NCI-H2227 (cell line): ENCODE measurements around the gene CBARP.
"Not testable (repeated sequence)": the region's sequence is repeated elsewhere in the genome, so short reads cannot be mapped to it uniquely, and the experiment has no call there.

Experiments
- DNase-seq: peaks from one replicate; lab custom pipeline; 2025; ENCODE audit not compliant: unreplicated experiment; lab: John Stamatoyannopoulos, UW

Gene CBARP

DNA sequence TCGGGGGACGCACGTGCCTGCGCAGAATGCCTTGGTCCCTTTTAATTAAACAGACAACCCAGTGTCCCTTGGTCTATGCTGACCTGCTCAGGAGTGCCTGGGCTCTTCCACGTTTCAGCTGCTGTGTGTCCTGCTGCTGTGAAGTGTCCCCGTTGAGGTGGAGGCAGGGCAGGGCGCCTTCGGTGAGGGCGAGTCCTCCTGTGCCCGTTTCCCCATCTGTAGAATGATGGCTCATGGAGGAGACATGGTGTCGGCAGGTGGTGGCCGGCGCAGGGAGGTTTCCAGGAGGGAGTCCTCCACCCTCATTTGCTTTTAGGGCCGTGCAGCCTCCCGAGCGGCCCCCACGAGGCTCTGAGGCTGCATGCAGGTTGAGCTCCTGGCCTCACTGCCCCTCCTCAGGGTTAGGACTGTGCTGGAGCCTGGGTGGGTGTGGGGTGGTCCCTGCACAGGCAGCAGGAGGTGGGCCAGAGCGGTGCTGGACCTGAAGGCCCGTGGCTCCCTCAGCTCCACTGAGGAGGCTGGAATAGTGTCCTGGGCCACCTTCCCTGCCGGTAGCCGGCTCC lies 23.4 kb downstream of the CBARP start:
- no peak for DNase-seq

- DNase-seq = no peak
These were observed 24.2 kb downstream of the CBARP start for GRCh38 chr19:1213391-1214286.

- DNase-seq = peak; percentile 30
These were observed 26.1 kb downstream of the CBARP start for GRCh38 chr19:1211494-1212234.

DNA sequence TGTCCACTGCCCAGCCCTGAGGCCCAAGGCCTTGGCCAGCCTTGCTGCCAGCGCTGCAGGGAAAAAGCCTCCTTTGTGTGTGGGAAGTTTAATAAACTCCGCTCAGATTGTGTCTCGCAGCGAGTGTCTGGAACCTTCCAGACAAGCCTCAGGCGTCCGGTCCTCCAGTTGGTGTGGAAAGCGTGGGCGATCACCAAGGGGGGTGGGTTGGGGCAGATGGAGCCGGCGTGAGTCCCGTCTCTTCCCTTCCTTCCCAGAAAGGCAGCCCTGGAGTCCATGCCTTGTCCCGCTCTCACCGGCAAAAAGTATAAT lies 27.6 kb downstream of the CBARP start:
- DNase-seq = no peak

GRCh38 chr19:1208830-1209229 lies 29.0 kb downstream of the CBARP start:
- not testable (repeated sequence) for DNase-seq

DNA sequence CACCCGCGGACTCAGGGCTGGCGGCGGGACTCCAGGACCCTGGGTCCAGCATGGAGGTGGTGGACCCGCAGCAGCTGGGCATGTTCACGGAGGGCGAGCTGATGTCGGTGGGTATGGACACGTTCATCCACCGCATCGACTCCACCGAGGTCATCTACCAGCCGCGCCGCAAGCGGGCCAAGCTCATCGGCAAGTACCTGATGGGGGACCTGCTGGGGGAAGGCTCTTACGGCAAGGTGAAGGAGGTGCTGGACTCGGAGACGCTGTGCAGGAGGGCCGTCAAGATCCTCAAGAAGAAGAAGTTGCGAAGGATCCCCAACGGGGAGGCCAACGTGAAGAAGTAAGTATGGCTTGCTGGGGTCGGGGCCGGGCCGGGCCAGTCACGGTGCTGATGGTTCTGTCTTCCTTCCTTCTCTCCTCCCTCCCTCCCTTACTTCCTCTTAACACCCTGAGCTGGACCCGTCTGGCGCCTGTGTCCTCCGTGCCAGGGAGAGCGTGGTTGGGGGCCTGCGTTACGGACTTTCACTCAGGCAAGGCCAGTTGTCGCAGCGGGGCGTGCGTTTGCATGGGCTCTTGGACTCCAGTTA lies 30.8 kb downstream of the CBARP start:
- no peak for DNase-seq

DNA sequence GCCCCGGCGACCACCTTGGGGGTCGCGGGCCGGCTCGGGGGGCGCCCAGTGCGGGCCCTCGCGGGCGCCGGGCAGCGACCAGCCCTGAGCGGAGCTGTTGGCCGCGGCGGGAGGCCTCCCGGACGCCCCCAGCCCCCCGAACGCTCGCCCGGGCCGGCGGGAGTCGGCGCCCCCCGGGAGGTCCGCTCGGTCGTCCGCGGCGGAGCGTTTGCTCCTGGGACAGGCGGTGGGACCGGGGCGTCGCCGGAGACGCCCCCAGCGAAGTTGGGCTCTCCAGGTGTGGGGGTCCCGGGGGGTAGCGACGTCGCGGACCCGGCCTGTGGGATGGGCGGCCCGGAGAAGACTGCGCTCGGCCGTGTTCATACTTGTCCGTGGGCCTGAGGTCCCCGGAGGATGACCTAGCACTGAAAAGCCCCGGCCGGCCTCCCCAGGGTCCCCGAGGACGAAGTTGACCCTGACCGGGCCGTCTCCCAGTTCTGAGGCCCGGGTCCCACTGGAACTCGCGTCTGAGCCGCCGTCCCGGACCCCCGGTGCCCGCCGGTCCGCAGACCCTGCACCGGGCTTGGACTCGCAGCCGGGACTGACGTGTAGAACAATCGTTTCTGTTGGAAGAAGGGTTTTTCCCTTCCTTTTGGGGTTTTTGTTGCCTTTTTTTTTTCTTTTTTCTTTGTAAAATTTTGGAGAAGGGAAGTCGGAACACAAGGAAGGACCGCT lies 31.5 kb downstream of the CBARP start:
- no peak for DNase-seq

DNA sequence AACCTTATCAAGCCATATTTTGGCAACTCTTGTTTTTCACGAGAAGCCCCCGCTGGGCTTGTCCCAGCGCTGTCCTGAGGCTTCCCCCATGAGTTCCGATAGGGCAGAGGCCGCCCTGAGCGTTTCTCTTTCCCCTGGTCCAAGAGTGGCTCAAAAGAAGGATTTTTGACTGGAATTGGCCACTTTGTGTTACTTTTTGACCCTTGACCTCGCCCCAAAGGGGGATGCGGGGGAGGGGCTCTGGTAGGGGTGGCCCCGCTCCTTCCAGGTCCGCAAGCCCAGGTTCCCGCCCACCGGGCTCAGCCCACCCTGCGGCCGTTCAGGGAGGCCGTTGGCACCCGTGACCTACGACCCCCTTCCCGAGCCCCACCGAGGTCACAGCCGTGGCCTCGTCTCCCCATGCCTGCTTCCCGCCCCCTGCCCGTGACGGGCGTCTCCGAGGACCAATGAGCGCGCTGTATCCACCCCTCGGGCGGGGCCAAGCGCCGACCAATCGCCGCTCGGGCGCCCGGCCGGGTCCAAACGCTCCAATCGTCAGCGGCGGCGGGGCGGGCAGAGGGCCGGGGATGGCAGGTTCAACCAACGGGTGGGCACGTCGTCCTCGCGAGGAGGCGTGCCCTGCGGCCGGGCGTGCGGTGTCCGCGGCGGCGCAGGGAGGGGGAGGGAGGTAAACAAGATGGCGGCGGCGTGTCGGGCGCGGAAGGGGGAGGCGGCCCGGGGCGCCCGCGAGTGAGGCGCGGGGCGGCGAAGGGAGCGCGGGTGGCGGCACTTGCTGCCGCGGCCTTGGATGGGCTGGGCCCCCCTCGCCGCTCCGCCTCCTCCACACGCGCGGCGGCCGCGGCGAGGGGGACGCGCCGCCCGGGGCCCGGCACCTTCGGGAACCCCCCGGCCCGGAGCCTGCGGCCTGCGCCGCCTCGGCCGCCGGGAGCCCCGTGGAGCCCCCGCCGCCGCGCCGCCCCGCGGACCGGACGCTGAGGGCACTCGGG lies 32.4 kb downstream of the CBARP start, which contains the start of gene STK11:
Gene STK11, plus strand, starts transcription at position 665 of the 986 bp plus-strand sequence. CDS start 1,136 bp downstream, outside the sequence.
- peak; percentile 97 for DNase-seq

DNA sequence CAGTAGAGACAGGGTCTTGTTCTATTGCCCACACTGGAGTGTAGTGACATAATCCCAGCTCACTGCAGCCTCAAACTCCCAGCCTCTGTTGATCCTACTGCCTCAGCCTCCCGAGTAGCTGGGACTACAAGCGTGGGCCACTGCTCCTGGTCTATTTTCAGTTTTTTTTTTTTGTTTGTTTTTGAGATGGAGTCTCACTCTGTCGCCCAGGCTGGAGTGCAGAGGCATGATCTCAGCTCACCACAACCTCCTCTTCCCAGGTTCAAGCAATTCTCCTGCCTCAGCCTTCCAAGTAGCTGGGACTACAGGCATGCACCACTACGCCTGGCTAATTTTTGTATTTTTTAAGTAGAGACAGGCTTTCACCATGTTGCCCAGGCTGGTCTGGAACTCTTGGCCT lies 37.2 kb downstream of the CBARP start:
- not testable (repeated sequence) for DNase-seq

DNA sequence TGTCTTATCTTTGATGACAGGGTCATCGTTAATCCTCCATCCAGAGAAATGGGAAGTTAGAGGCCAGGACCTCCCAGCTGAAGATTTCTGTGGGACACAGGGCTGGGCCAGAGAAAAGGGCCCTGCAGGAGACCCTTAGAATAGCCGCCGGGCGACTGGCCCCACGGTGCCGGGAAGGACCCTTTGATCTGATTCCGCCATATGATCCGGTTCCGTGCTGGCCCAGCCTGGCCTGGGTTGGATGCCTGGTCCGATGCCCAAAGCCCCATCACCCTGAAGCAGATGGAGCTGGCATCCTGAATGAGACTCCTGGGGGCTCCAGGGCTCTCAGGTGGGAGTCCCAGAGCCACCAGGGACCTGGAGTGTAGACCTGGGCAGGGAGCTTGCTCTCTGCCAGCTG lies 38.3 kb downstream of the CBARP start:
- no peak for DNase-seq

DNA sequence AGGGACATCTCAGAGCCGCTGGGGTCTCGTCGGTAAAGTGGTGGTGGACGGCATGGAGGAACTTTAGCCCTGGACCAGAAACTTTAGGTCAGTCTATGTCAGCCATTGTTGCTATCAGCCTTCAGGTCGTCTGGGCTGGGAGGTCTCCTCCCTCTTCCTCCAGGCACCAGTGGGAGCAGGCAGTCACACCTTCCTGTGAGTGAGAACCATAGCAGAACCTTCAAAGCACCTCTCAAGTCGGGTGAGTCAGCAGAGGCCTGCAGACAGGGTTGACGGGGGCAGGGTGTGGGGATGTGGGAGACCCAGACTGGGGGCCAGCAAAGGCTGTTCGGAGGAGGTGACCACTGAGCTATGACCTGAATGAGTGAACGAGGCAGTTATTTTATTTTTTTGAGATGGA lies 48.4 kb downstream of the CBARP start:
- no peak for DNase-seq

- DNase-seq = no peak
These were observed 54.1 kb downstream of the CBARP start for GRCh38 chr19:1183543-1184172.

GRCh38 chr19:1182727-1183126 lies 55.1 kb downstream of the CBARP start:
- DNase-seq = no peak

DNA sequence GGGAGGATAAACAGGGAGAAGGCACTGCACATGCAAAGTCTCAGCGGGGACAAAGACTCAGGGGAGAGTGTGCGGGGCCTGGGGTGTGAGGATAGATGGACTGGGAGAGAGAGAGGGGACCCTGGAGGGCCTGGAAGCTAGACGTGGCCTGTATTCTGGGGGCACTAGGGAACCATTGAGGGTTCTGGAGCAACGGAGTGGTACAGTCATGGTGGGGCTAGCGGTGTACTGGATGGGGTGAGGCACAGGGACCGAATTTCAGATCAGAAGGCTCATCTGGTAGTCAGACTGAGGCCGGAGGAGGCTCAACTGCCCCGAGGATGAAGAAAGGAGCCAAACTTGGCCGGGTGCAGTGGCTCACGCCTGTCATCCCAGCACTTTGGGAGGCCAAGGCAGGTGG lies 55.7 kb downstream of the CBARP start:
- DNase-seq = no peak

- DNase-seq = no peak
These were observed 56.2 kb downstream of the CBARP start for GRCh38 chr19:1181606-1182005.
